IPS-18c (cell line): ENCODE results near the gene MCC.

Experiments
- H3K4me3 ChIP-seq: 2 replicates; pipeline ENCODE4 v1.7.0; 2013; ENCODE audit warnings: low read depth, mild to moderate bottlenecking, low read length, moderate library complexity; ENCODE audit not compliant: insufficient read depth
- H3K9me3 ChIP-seq: one replicate; pipeline ENCODE4 v1.6.1; 2013; ENCODE audit warnings: mild to moderate bottlenecking, low read length, moderate library complexity; ENCODE audit not compliant: control insufficient read depth, insufficient read depth

The MCC gene

GRCh38 chr5:113038714-113039113, 449.5 kb downstream of the MCC start:
- no peak overlapping the region for H3K4me3 ChIP-seq
- no peaks in the 10 kb centered on the region for H3K9me3 ChIP-seq

- Histone ChIP-seq H3K4me3 (no peak overlapping the region), H3K9me3 (no peaks in the 10 kb centered on the region)
Observed at GRCh38 chr5:113038136-113038535, 450.1 kb downstream of the MCC start.

- Histone ChIP-seq H3K9me3 (no peaks in the 10 kb centered on the region), H3K4me3 (no peak overlapping the region)
Observed at GRCh38 chr5:113036826-113037225, 451.4 kb downstream of the MCC start.

GRCh38 chr5:113036321-113036720, 451.9 kb downstream of the MCC start:
- no peaks in the 10 kb centered on the region for H3K9me3 ChIP-seq

GRCh38 chr5:113035096-113035495, 453.2 kb downstream of the MCC start:
- Histone ChIP-seq H3K9me3 (no peaks in the 10 kb centered on the region), H3K4me3 (no peak overlapping the region)

More at GRCh38 chr5:113036321-113036720, 451.9 kb downstream of the MCC start:
- no peak overlapping the region for H3K4me3 ChIP-seq

GRCh38 chr5:113034182-113034773, 454.0 kb downstream of the MCC start:
- H3K4me3 ChIP-seq = no peak overlapping the region

GRCh38 chr5:113031557-113031956, 456.7 kb downstream of the MCC start:
- H3K9me3 ChIP-seq = no peaks in the 10 kb centered on the region
- H3K4me3 ChIP-seq = no peak overlapping the region

More at GRCh38 chr5:113034182-113034773, 454.0 kb downstream of the MCC start:
- H3K9me3 ChIP-seq = no peaks in the 10 kb centered on the region

GRCh38 chr5:113031104-113031503, 457.1 kb downstream of the MCC start:
- Histone ChIP-seq H3K4me3 (no peak overlapping the region; the same call in 1 of the 2 replicates), H3K9me3 (no peaks in the 10 kb centered on the region)

GRCh38 chr5:113029614-113030013, 458.6 kb downstream of the MCC start:
- no peak overlapping the region for H3K4me3 ChIP-seq
- H3K9me3 ChIP-seq = no peaks in the 10 kb centered on the region

- no peaks in the 10 kb centered on the region for H3K9me3 ChIP-seq
- H3K4me3 ChIP-seq = no peak overlapping the region
Observed at GRCh38 chr5:113027431-113027830, 460.8 kb downstream of the MCC start.

GRCh38 chr5:113027015-113027414, 461.2 kb downstream of the MCC start:
- H3K4me3 ChIP-seq = no peak overlapping the region
- H3K9me3 ChIP-seq = no peaks in the 10 kb centered on the region

- H3K9me3 ChIP-seq = no peaks in the 10 kb centered on the region
Observed at GRCh38 chr5:113026211-113026610, 462.0 kb downstream of the MCC start.

GRCh38 chr5:113025596-113025995, 462.7 kb downstream of the MCC start:
- H3K4me3 ChIP-seq = no peak overlapping the region

More at GRCh38 chr5:113026211-113026610, 462.0 kb downstream of the MCC start:
- no peak overlapping the region for H3K4me3 ChIP-seq

GRCh38 chr5:113024076-113024697, 464.1 kb downstream of the MCC start:
- no peaks in the 10 kb centered on the region for H3K9me3 ChIP-seq
- no peak overlapping the region for H3K4me3 ChIP-seq

More at GRCh38 chr5:113025596-113025995, 462.7 kb downstream of the MCC start:
- no peaks in the 10 kb centered on the region for H3K9me3 ChIP-seq

GRCh38 chr5:113022661-113023060, 465.6 kb downstream of the MCC start:
- H3K4me3 ChIP-seq = no peak overlapping the region
- no peaks in the 10 kb centered on the region for H3K9me3 ChIP-seq

- no peak overlapping the region for H3K4me3 ChIP-seq
- H3K9me3 ChIP-seq = no peaks in the 10 kb centered on the region
Observed at GRCh38 chr5:113020461-113021273, 467.6 kb downstream of the MCC start.

GRCh38 chr5:113017881-113018635, 470.2 kb downstream of the MCC start:
- Histone ChIP-seq H3K9me3 (no peaks in the 10 kb centered on the region), H3K4me3 (no peak overlapping the region)
